ENCODE results near the gene BTBD7.
A peak's percentile ranks its signal among the peaks of the same experiment; 100 is the strongest.
"Not testable (repeated sequence)": the region's sequence is repeated elsewhere in the genome, so short reads cannot be mapped to it uniquely, and the experiment has no call there.

BTBD7 gene

DNA sequence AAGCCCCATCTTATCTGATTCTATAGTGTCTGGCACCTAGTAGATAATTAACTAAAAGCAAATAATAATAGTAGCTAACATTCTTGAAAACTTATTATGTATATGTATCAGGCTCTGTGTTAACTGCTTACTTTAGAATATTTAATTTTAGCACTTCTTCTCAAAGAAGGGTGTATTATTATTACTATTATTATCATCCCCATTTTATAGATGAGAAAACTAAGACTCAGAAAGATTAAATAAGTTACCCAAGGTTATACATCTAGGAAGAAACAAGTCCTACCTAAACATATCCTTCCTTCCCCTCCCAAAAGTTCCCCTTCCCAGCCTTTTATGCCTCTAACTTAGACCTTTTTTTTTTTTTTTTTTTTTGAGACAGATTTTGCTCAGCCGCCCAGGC, 64.4 kb downstream of the BTBD7 start:
- ATAC-seq: no peak
- Mint-ChIP-seq H3K4me3 (no peak overlapping the region), H3K9me3 (no peaks in the 10 kb centered on the region), H3K27me3 (no peaks in the 10 kb centered on the region), H3K4me1 (peaks cover 9% of the 10 kb centered on the region), H3K27ac (no peak overlapping the region), H3K36me3 (ENCODE audit: low read depth) (peaks cover 6% of the 10 kb centered on the region)
- DNase-seq: no peak

DNA sequence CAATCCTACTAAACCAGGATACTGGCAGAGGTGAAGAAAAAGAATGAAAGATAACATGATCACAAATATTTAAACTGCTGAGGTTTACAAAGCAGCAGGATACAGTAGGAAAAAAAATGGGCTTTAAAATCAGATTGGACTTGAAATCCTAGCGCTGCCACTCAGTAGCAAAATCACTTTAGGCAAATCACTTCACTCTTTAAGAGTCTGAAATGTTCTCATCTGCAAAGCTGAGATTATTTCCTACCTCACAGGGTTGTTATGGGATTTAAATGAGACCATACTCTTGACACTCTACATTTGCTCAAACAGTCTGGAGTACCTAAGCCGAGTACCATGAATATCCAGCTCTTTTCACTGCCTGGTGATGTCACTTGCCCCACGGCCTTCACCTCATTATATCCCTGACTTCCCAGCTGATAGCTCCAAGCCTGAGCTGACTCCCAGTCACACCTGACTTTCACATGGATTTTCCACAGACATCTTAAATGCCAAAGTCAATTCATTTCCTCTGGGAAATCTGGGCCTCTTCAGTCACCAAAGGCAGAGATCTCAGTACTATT, 65.6 kb downstream of the BTBD7 start:
- Mint-ChIP-seq H3K27ac (no peak overlapping the region), H3K4me3 (no peak overlapping the region), H3K27me3 (no peaks in the 10 kb centered on the region), H3K9me3 (no peaks in the 10 kb centered on the region), H3K4me1 (peaks cover 15% of the 10 kb centered on the region), H3K36me3 (ENCODE audit: low read depth) (peaks cover 11% of the 10 kb centered on the region)
- no peak for ATAC-seq
- no peak for DNase-seq

DNA sequence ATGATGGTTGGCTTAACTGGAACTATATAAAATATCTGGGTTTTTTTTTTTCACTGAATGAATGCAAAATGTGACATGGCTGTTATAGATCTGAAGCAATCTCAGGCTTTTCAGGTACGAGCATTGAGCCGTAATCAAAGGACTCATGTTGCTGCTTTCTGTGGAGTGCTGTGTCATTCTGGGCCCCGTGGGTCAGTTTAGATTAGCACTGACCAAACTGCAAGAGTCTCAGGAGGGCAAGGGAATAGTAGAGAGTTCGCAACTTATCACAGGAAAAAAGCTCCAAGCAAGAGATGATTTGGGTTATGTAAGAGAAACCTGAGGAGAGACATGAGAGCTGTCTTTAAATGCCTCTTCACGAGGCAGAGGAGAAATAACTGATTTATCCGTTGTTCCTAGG, 66.7 kb downstream of the BTBD7 start:
- H3K9me3 Mint-ChIP-seq: no peaks in the 10 kb centered on the region
- no peak for DNase-seq
- H3K27ac Mint-ChIP-seq: no peak overlapping the region
- peaks cover 11% of the 10 kb centered on the region for H3K36me3 Mint-ChIP-seq (ENCODE audit: low read depth)
- no peaks in the 10 kb centered on the region for H3K27me3 Mint-ChIP-seq
- H3K4me1 Mint-ChIP-seq: peaks cover 15% of the 10 kb centered on the region
- ATAC-seq: no peak
- H3K4me3 Mint-ChIP-seq: no peak overlapping the region

DNA sequence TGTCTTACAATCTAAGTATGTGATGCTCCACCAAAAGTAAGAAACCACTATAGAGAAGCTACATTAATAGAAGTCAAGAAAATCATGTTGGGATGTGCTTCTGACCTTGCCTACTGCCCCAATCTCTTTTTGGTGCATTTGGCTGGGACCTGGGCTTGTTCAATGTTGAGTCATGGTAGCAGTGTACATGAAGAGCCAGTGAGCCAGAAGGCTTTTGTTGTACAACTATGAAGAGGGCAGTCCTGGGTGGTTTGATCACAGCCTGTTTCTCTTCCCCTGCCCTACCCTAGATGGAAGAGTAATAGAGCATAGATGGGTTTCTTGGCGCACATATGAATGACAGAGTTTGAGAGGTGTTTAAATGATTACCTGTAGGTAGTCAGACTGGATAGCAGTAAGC, 69.4 kb downstream of the BTBD7 start:
- Mint-ChIP-seq H3K4me3 (no peak overlapping the region), H3K9me3 (no peaks in the 10 kb centered on the region), H3K4me1 (peaks cover 13% of the 10 kb centered on the region), H3K27ac (no peak overlapping the region), H3K36me3 (ENCODE audit: low read depth) (peaks cover 18% of the 10 kb centered on the region), H3K27me3 (no peaks in the 10 kb centered on the region)
- DNase-seq (no peak), ATAC-seq (no peak)

DNA sequence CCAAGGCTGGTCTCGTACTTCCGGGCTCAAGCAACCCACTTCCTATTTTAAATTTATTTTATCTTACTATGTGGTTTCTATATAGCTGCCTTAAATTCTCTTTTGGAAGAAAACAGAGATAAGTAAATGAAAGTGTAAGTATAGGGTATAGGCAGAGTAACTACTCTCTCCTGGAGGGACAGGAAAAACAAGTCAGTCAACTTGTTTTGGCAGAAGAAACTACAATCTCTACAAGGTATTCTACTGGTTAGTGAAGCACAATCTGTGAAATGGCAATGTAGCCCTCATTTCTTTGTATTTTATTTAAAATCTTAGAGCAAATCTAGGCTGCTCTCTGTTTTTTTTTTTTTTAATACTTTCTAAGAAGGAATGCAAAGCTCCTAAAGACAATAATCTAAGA, 70.4 kb downstream of the BTBD7 start:
- H3K4me1 Mint-ChIP-seq: peaks cover 13% of the 10 kb centered on the region
- no peaks in the 10 kb centered on the region for H3K9me3 Mint-ChIP-seq
- no peak overlapping the region for H3K27ac Mint-ChIP-seq
- no peak for DNase-seq
- ATAC-seq: no peak
- peaks cover 17% of the 10 kb centered on the region for H3K36me3 Mint-ChIP-seq (ENCODE audit: low read depth)
- H3K27me3 Mint-ChIP-seq: no peaks in the 10 kb centered on the region
- H3K4me3 Mint-ChIP-seq: no peak overlapping the region

DNA sequence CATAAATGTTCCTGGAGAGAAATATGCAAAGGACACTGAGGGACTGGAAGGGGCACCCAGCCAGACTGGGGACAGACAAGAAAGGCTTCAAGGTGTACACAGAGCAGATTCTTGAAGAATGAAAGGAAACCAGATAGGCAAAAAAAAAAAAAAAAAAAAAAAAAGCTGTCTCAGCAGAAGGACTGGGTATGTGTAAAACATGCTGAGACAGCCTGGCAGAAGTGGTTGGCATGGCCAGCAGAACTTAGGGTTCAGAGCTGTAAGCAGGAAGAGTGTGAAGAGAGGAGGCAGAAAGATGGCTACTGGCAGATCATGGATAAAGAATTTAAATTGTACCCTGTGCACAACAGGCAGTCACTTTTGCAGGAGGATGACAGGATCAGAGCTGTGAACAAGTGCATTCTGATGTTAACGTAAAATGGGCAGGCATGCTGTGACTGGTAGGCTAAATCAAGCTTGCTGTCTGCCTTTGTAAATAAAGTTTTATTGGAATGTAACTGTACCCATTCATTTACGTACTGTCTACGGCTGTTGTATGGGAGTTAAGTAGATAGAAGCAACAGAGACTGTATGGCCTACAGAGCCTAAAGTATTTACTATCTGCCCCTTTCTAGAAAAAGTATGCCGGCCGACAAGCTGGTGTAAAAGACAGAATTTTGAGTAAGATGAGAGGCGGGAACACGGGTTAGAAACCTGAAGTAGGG, 83.6 kb downstream of the BTBD7 start:
- Mint-ChIP-seq H3K4me1 (no peaks in the 10 kb centered on the region), H3K4me3 (no peak overlapping the region), H3K9me3 (no peaks in the 10 kb centered on the region), H3K27ac (no peak overlapping the region), H3K36me3 (ENCODE audit: low read depth) (peaks cover 18% of the 10 kb centered on the region), H3K27me3 (no peaks in the 10 kb centered on the region)
- no peak for DNase-seq
- ATAC-seq: no peak

DNA sequence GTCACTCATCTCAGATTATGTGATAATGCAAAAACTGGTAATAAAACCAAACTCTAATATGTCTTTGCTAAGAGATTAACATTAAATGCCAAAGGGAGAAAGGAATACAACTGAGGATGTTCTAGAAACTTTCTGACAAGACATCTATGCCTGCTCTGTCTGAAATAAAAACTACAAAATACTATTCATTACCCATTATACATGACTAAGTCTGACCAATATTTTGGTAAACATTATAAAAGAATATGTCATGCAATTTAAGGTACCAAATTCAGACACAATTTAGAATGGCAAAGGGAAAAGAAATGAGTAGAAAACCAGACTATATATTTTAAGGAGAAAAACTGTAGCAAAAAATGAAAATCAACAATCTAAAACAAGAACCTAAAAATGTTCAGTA, 86.3 kb downstream of the BTBD7 start:
- H3K27me3 Mint-ChIP-seq: no peaks in the 10 kb centered on the region
- ATAC-seq: no peak
- DNase-seq: no peak
- H3K9me3 Mint-ChIP-seq: no peaks in the 10 kb centered on the region
- no peaks in the 10 kb centered on the region for H3K4me1 Mint-ChIP-seq
- H3K36me3 Mint-ChIP-seq (ENCODE audit: low read depth): peaks cover 17% of the 10 kb centered on the region
- H3K4me3 Mint-ChIP-seq: no peak overlapping the region
- no peak overlapping the region for H3K27ac Mint-ChIP-seq

DNA sequence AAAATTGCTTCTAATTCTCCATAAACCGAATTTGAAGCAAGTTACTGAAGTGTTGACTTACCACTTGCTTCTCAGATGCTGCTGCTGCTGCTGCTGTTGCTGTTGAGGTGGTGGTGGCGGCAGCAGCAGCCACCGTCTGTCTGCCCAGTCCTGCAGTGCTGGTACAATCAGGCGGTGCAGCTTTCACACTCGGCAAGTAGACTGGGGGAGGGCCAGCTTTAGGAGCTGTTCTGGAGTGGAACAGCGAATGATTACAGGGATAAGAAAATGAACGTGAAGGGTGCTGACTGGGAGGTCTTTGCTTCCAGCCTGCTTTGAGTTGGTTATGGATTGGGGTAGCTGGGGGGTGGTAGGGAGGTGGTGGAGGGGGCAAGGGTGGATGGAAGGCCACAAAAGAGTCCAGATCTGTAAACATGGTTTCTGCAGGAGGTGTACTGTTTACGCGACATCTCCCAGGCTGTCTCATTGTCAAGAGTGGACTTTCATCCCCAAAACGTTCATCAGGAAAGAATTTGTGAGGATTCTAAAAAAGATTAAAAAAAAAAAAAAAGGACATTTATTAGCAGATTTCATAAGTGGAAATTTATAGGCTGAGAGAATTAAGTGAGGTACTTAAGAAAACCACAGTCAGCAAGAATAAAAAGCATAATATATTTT, 86.9 kb downstream of the BTBD7 start:
- no peaks in the 10 kb centered on the region for H3K4me1 Mint-ChIP-seq
- H3K4me3 Mint-ChIP-seq: no peak overlapping the region
- no peaks in the 10 kb centered on the region for H3K27me3 Mint-ChIP-seq
- DNase-seq (no peak), ATAC-seq (no peak)
- no peaks in the 10 kb centered on the region for H3K9me3 Mint-ChIP-seq
- peaks cover 15% of the 10 kb centered on the region for H3K36me3 Mint-ChIP-seq (ENCODE audit: low read depth)
- no peak overlapping the region for H3K27ac Mint-ChIP-seq

DNA sequence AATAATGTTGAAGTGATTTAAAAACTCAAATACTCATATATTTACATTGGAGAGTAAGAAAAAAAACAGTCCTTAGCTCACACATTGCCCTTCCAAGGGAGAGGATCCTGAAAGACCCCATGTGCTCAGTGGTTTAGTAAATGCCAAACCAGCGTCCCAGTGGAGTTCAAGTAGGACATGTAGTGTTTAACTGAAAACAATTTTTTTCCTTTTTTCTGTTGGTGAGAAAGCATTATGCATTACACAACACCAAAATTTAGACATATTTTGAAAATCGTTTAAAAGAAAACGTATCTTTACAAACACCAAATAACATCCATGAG, 92.2 kb downstream of the BTBD7 start:
- no peak overlapping the region for H3K27ac Mint-ChIP-seq
- ATAC-seq: no peak
- no peak for DNase-seq
- no peaks in the 10 kb centered on the region for H3K27me3 Mint-ChIP-seq
- peaks cover 6% of the 10 kb centered on the region for H3K4me1 Mint-ChIP-seq
- no peaks in the 10 kb centered on the region for H3K9me3 Mint-ChIP-seq
- H3K4me3 Mint-ChIP-seq: no peak overlapping the region
- peaks cover 13% of the 10 kb centered on the region for H3K36me3 Mint-ChIP-seq (ENCODE audit: low read depth)

DNA sequence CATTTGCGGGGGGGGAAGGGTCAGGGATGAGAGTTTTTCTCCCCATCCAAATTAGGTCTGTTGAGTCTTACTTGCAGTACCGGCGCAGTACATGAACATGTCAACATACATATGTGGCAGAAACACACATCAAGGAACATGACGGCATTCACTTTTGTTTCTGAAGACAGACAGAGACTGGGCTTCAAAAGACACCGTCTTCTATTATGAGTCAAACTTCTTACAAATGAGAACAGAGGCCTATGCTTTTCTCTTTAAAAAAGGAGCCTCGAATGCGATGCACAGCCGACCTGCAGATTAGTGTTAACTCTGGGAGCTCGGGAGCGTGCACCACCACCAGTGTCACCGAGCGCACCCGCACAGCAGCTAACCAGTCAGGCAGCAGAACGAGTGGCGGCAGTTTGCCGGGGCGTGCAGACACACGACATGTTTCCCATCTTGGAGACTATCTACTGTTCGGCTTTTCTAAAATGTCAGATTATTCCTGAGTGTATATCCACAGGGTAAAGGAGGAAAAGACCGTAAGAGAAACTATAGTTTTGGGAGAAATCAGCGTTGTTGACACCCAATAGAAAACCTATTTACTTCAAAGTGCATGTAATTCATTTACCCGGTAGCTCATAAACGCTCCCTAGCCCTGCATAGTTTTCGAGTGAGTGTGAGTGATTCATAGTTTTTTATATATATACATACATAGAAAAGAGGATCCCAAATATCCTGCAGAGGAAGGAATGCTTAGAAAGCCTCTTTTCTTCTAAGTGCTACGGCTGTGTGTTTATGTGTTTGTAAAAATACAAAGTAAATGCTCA, 92.8 kb downstream of the BTBD7 start:
- ATAC-seq (no peak), DNase-seq (no peak)
- Mint-ChIP-seq H3K4me1 (peaks cover 6% of the 10 kb centered on the region), H3K9me3 (no peaks in the 10 kb centered on the region), H3K27ac (no peak overlapping the region), H3K4me3 (no peak overlapping the region), H3K36me3 (ENCODE audit: low read depth) (peaks cover 8% of the 10 kb centered on the region), H3K27me3 (no peaks in the 10 kb centered on the region)

DNA sequence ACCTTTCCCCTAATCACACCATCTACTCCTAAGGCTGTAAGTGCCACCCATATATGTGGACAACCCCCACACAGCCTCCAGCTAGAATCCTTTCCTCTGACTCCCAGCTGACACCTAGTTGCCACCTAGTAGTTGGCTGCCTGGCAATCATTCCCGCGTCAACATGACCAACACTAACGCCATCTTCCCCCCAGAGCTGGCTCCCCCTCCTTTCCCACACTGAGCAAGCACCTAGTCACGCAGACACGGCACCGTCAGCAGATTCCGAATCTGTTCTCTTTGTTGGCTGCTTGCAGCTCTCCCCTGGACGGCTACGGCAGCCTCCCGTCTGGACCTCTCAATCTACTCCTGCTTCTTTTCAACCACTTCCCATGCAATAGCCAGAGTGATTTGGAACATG, 98.0 kb downstream of the BTBD7 start:
- Mint-ChIP-seq H3K27ac (no peak overlapping the region), H3K4me3 (no peak overlapping the region), H3K4me1 (peaks cover 17% of the 10 kb centered on the region), H3K9me3 (no peaks in the 10 kb centered on the region), H3K36me3 (ENCODE audit: low read depth) (peaks cover under 1% of the 10 kb centered on the region), H3K27me3 (peaks cover 11% of the 10 kb centered on the region)
- DNase-seq (no peak), ATAC-seq (no peak)

DNA sequence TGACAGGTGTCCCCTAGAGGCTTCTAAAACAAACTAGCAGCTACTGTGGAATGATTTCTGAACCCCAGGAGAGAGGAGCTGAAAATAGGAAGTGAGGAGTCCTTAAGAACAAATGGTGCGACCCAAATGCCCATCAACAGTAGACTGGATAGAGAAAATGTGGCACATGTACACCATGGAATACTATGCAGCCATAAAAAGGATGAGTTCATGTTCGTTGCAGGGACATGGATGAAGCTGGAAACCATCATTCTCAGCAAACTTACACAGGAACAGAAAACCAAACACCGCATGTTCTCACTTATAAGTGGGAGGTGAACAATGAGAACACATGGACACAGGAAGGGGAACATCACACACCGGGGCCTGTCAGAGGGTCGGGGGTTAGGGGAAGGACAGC, 99.8 kb downstream of the BTBD7 start:
- not testable (repeated sequence) for H3K9me3 Mint-ChIP-seq, DNase-seq

DNA sequence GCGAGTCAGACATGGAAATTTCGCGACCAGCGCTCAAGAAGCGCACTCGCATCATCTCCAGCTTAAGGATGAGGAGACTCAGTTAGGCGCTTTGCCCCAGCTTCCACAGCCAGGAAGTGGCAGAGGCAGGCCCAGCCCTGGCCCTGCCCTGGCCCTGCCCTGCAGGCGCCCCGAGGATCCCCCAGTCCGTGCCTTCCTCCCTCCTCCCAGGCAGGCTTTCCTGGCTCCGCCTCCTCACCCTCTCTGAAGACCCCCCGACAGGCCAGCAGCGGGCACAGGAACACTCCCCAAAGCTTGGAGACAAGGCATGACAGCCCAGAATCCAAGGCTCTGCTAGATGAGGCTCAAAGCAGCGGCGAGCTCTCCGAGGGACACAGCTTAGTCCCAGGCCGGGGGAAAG, 100.7 kb downstream of the BTBD7 start:
- Mint-ChIP-seq H3K4me3 (no peak overlapping the region), H3K36me3 (ENCODE audit: low read depth) (peaks cover 19% of the 10 kb centered on the region), H3K27ac (no peak overlapping the region)

More for the DNA sequence above, 99.8 kb downstream of the BTBD7 start:
- peaks cover 11% of the 10 kb centered on the region for H3K27me3 Mint-ChIP-seq
- ATAC-seq; H3K27ac Mint-ChIP-seq; H3K4me3 Mint-ChIP-seq; H3K36me3 Mint-ChIP-seq (ENCODE audit: low read depth): not testable (repeated sequence)
- peaks cover 17% of the 10 kb centered on the region for H3K4me1 Mint-ChIP-seq

DNA sequence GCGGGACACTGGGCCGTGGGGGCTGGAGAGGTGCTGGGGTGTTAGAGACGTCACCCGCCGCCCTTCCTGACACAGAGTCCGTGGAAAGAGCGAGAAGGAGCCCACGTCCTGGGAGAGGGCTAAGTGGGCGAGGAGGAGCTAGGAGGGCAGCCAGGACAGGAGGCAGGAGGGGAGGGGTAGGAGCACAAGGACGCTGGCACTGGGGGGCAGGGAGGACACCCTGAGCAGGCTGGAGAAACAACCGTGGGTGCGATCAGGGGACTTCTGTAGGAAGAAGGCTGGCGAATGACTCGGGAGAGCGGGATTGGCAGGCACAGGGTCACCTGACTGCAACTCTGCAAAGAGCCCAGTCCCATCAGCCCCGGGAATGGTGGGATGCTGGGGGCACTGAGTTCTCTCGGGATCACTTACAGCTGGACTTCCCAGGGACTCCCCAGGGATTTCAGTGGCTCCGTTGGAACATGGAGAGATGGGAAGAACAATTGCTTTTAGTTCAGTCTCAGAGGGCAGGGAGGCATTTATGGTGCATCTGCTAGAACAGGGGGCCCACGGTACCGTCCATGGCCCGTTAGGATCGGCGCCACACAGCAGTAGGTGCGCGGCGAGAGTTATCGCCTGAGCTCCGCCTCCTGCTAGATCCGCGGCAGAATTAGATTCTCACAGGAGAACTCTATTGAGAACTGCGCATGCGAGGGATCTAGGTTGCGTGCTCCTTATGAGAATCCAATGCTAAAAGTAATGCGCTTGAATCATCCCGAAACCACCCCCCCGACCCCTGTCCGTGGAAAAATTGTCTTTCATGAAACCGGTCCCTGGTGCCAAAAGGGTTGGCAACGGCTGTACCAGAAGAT, 101.5 kb downstream of the BTBD7 start:
- H3K36me3 Mint-ChIP-seq (ENCODE audit: low read depth): peaks cover 24% of the 10 kb centered on the region
- no peak for DNase-seq
- H3K27me3 Mint-ChIP-seq: peaks cover 11% of the 10 kb centered on the region
- H3K4me3 Mint-ChIP-seq: peak overlapping the region; percentile 68
- H3K9me3 Mint-ChIP-seq: no peaks in the 10 kb centered on the region
- no peak for ATAC-seq
- H3K27ac Mint-ChIP-seq: no peak overlapping the region
- peaks cover 11% of the 10 kb centered on the region for H3K4me1 Mint-ChIP-seq

More for the DNA sequence above, 100.7 kb downstream of the BTBD7 start:
- no peak for ATAC-seq
- no peak for DNase-seq
- peaks cover 11% of the 10 kb centered on the region for H3K27me3 Mint-ChIP-seq
- no peaks in the 10 kb centered on the region for H3K9me3 Mint-ChIP-seq
- H3K4me1 Mint-ChIP-seq: peaks cover 14% of the 10 kb centered on the region
